ENCODE results near the gene UGT1A4. TPM values are rescaled to one million over a fixed set of nuclear protein-coding genes. Genes with fewer than 3 reads are reported as not detected.

Gene UGT1A4
- total RNA-seq, 4 donors from 2014 or later = 0.13 to 3.8 (median 0.45) TPM

DNA sequence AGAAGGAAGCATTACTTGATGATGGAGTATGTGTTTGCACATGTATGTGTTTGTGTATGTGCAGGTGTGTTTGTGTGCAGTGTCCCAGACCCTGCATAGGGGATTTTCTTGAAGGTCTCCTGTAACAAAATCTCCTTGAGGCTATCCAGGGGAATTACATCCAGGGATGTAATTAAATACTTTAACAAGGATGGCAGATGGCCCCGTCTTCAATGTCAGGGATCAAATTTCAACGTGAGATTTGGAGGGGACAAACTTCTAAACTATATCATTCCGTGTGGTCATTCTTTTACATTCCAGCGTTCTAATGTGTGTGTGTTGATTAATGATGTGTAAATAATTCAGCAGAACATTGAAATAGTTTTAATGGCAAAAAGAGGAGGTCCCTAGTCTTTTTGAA is 43.5 kb upstream of the UGT1A4 start:
- Histone ChIP-seq H3K27me3 (no peaks in the 10 kb centered on the region), H3K4me1 (no peaks in the 10 kb centered on the region), H3K4me3 (replicated peaks in 1 of 3) (no peak overlapping the region), H3K27ac (no peak overlapping the region), H3K9me3 (no peaks in the 10 kb centered on the region), H3K36me3 (no peaks in the 10 kb centered on the region)
- intact Hi-C loops (cut with DNase I) = no loop called here
- 46 to 55% methylated on average over 4 of the region's 4 CpGs for WGBS, 2 donors
- TF ChIP-seq POLR2A (IDR thresholded peaks at IDR 0.05) = no peak
- TF ChIP-seq, protein P1, sequence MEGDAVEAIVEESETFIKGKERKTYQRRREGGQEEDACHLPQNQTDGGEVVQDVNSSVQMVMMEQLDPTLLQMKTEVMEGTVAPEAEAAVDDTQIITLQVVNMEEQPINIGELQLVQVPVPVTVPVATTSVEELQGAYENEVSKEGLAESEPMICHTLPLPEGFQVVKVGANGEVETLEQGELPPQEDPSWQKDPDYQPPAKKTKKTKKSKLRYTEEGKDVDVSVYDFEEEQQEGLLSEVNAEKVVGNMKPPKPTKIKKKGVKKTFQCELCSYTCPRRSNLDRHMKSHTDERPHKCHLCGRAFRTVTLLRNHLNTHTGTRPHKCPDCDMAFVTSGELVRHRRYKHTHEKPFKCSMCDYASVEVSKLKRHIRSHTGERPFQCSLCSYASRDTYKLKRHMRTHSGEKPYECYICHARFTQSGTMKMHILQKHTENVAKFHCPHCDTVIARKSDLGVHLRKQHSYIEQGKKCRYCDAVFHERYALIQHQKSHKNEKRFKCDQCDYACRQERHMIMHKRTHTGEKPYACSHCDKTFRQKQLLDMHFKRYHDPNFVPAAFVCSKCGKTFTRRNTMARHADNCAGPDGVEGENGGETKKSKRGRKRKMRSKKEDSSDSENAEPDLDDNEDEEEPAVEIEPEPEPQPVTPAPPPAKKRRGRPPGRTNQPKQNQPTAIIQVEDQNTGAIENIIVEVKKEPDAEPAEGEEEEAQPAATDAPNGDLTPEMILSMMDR (IDR thresholded peaks at IDR 0.05) = no peak
- DNase-seq = no peak

DNA sequence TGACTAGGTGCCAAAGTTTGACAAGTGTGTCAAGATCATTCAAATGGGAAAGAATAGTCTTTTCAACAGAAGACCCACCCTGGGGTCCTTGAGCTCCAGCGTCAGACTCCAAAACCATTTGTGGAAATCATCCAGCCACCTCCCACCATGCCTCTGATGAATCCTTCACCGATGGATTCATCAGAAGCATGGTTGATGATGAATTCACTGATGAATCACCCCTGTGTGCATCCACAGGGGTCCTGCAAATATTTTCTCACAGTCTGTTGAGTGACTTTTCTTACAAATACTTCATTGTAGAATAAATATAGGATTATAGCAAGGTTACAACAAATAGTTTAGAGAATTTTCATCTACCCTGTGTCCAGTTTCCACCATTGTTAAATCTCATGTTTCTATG is 42.5 kb upstream of the UGT1A4 start:
- Histone ChIP-seq H3K4me1 (no peaks in the 10 kb centered on the region), H3K27ac (no peak overlapping the region), H3K27me3 (no peaks in the 10 kb centered on the region), H3K4me3 (replicated peaks in 1 of 3) (no peak overlapping the region), H3K9me3 (no peaks in the 10 kb centered on the region), H3K36me3 (no peaks in the 10 kb centered on the region)
- TF ChIP-seq, protein P1 (IDR thresholded peaks at IDR 0.05) = no peak
- no peak for TF ChIP-seq POLR2A (IDR thresholded peaks at IDR 0.05)
- WGBS, 2 donors = 78 to 88% methylated on average over 2 of the region's 2 CpGs
- intact Hi-C loops (cut with DNase I) = no loop called here
- no peak for DNase-seq

DNA sequence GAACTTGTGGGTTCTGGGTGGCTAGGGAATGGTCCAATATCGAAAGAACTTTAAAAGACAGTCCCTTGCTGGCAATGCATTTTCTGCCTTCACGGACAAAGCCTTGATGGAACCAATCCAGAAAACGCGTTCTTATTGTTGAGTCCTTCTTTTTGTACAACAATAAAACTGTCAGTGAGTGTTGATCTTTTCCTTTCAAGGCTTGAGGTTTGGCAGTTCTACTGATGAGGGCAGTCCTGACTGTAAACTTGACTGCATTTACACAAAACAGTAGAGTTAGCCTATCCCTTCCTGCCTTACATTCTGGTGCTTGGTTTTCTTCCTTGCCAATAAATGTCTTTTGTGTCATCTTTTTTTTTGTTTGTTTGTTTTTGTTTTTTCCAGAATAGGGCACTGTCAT is 39.3 kb upstream of the UGT1A4 start:
- Histone ChIP-seq H3K27me3 (no peaks in the 10 kb centered on the region), H3K27ac (no peak overlapping the region), H3K36me3 (no peaks in the 10 kb centered on the region), H3K4me3 (replicated peaks in 1 of 3) (no peak overlapping the region), H3K9me3 (no peaks in the 10 kb centered on the region), H3K4me1 (no peaks in the 10 kb centered on the region)
- DNase-seq = no peak
- TF ChIP-seq, protein P1 (IDR thresholded peaks at IDR 0.05) = no peak
- no peak for TF ChIP-seq POLR2A (IDR thresholded peaks at IDR 0.05)
- WGBS, 2 donors = 77 to 88% methylated on average over 4 of the region's 4 CpGs
- intact Hi-C loops (cut with DNase I) = no loop called here

DNA sequence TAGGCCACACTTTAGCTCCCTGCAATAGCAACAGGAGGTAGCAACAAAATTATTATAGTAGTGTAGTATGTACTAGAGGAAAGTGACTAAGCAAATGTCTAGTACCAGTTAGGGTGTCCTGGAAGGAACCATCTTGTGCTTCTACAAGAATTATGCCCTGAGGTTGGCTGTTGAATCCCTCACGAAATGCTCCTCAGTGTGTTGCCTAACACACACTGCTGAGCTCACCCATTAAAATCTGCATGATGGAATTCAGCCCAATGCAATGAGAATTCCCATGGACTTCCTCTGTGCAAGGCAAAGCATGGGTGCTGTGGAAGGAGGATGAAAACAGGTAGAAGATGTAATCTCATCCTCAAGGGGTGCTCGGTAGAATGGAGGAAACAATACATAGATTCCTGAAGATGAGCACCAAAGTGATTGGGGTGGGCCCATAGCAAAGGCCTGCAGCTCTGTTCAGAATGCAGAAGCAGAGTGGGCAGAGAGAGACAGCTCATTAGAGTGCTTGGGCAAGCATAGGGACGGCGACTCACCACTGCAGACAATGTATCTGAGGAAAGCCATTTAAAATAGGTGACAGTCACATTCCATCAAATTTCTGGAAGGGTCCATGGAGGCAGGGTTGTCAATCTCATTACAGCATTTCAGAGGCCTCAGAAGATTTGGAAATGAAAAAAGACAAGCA is 38.0 kb upstream of the UGT1A4 start:
- H3K9me3 ChIP-seq = no peaks in the 10 kb centered on the region
- WGBS, 2 donors = 75 to 82% methylated on average over 4 of the region's 4 CpGs
- no peak for DNase-seq
- intact Hi-C loops (cut with DNase I) = no loop called here
- no peaks in the 10 kb centered on the region for H3K36me3 ChIP-seq
- TF ChIP-seq POLR2A (IDR thresholded peaks at IDR 0.05) = no peak
- TF ChIP-seq, protein P1 (IDR thresholded peaks at IDR 0.05) = no peak
- no peaks in the 10 kb centered on the region for H3K4me1 ChIP-seq
- no peak overlapping the region for H3K27ac ChIP-seq
- no peak overlapping the region for H3K4me3 ChIP-seq (replicated peaks in 1 of 3)
- H3K27me3 ChIP-seq = no peaks in the 10 kb centered on the region

DNA sequence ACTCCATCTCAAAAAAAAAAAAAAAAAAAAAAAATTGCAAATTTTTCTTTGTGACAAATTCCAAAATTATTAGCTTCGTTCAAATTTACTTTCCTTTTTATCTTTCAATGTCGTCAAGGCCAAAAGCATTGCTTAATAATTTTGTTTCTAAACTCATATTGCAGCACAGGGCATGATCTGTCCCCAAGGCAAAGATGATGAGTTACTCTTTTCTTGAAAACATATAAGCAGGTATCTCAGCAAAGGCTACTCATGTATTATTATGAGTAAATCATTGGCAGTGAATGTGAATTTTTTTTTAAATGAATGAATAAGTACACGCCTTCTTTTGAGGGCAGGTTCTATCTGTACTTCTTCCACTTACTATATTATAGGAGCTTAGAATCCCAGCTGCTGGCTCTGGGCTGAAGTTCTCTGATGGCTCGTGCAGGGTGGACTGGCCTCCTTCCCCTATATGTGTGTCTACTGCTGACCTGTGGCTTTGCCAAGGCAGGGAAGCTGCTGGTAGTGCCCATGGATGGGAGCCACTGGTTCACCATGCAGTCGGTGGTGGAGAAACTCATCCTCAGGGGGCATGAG is 36.9 kb upstream of the UGT1A4 start, which contains the start of gene UGT1A7:
UGT1A7 (plus strand) TSS at position 381 of the 579 bp plus-strand sequence; CDS start at position 418, 37 bp downstream.
- H3K27me3 ChIP-seq = no peaks in the 10 kb centered on the region
- intact Hi-C loops (cut with DNase I) = no loop called here

More for the DNA sequence above, 36.9 kb upstream of the UGT1A4 start, which contains the start of gene UGT1A7:
- 80% methylated on average over 5 of the region's 5 CpGs for WGBS, 2 donors
- Histone ChIP-seq H3K27ac (no peak within 1 kb of the TSS), H3K4me1 (no peaks in the 10 kb centered on the region), H3K36me3 (no peaks in the 10 kb centered on the region), H3K9me3 (no peaks in the 10 kb centered on the region), H3K4me3 (replicated peaks in 1 of 3) (no peak within 1 kb of the TSS)
- no peak for TF ChIP-seq POLR2A (IDR thresholded peaks at IDR 0.05)
- DNase-seq = no peak

Data from thyroid gland (tissue), 4 donors.